ENCODE data around the gene ZNF491.
"Not testable (repeated sequence)": the region's sequence is repeated elsewhere in the genome, so short reads cannot be mapped to it uniquely, and the experiment has no call there.

The ZNF491 gene

GRCh38 chr19:11807099-11807380 lies 8.7 kb downstream of the ZNF491 start:
- DNase-seq = no peak

GRCh38 chr19:11813703-11814028 lies 15.3 kb downstream of the ZNF491 start:
- no peak for DNase-seq

GRCh38 chr19:11814029-11814699 lies 15.8 kb downstream of the ZNF491 start, which contains the start of gene ZNF440:
Gene ZNF440, plus strand, starts transcription at chr19:11814273. Its CDS starts 175 bp downstream, at chr19:11814448.
- DNase-seq = peak; percentile 87

GRCh38 chr19:11814700-11815035 lies 16.3 kb downstream of the ZNF491 start:
- no peak for DNase-seq

GRCh38 chr19:11821474-11822109 lies 23.3 kb downstream of the ZNF491 start:
- DNase-seq = no peak

GRCh38 chr19:11828957-11829876 lies 30.9 kb downstream of the ZNF491 start:
- DNase-seq = not testable (repeated sequence)

- no peak for DNase-seq
Observed at GRCh38 chr19:11832253-11832912, 34.1 kb downstream of the ZNF491 start.

GRCh38 chr19:11833541-11833940 lies 35.2 kb downstream of the ZNF491 start:
- no peak for DNase-seq

GRCh38 chr19:11835626-11836066 lies 37.3 kb downstream of the ZNF491 start:
- not testable (repeated sequence) for DNase-seq

- DNase-seq = no peak
Observed at GRCh38 chr19:11843722-11844121, 45.4 kb downstream of the ZNF491 start.

GRCh38 chr19:11847615-11848014 lies 49.3 kb downstream of the ZNF491 start:
- DNase-seq = not testable (repeated sequence)

GRCh38 chr19:11848200-11848593 lies 49.9 kb downstream of the ZNF491 start:
- DNase-seq = no peak

- DNase-seq = peak; percentile 92
Observed at GRCh38 chr19:11848594-11849469, 50.5 kb downstream of the ZNF491 start, which contains the start of gene ZNF439. Gene ZNF439, plus strand, starts transcription at chr19:11848726. Its CDS starts 142 bp downstream, at chr19:11848868.

GRCh38 chr19:11850289-11850688 lies 52.0 kb downstream of the ZNF491 start:
- not testable (repeated sequence) for DNase-seq

GRCh38 chr19:11853358-11853757 lies 55.0 kb downstream of the ZNF491 start:
- no peak for DNase-seq

- no peak for DNase-seq
Observed at GRCh38 chr19:11856596-11857250, 58.4 kb downstream of the ZNF491 start.

Data from CD4-positive, alpha-beta T cell treated with Interleukin-6 for 4 hours (primary cell).